Erythroblast (primary cell): ENCODE measurements around the gene PSMD11.

Experiments
- GATA1 ChIP-seq: IDR thresholded peaks from 2 replicates; pipeline ENCODE4 v1.6.1; 2011; ENCODE audit warnings: low read depth, mild to moderate bottlenecking, control low read depth, low read length, moderate library complexity
- POLR2A ChIP-seq: IDR thresholded peaks from 2 replicates; pipeline ENCODE4 v1.6.1; 2011; ENCODE audit warnings: mild to moderate bottlenecking, low read length

- TF ChIP-seq POLR2A: no peak
- no peak for TF ChIP-seq GATA1
These were observed 20.1 kb downstream of the PSMD11 start for GRCh38 chr17:32464374-32464773.
